Fibroblast of gingiva (primary cell): ENCODE measurements around the gene TOM1L1.

Experiments used
- DNase-seq: peaks from one replicate; pipeline ENCODE4 v3.0.0-alpha.2; 2011; ENCODE audit warnings: low read depth

The TOM1L1 gene

GRCh38 chr17:54898576-54898975, 2.1 kb upstream of the TOM1L1 start:
- no peak for DNase-seq

DNA sequence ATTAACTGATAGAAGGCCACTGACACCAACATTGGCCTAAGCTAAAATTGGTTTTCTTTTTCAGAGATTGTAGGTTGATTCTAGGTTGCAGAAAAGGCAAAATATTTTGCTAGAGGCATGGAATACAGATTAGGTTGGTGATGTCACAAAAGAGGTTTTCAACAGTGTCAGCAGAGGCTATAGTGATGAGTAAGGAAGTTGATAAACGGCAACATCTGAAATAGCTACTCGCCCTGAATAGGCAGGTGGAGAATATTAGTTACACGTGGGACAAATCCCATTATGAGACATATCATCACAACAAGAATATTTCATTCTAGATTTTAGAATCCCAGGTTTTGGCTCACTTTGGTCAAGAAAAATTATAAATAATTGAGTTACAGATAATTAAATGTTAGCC, 1.5 kb upstream of the TOM1L1 start:
- DNase-seq: no peak

DNA sequence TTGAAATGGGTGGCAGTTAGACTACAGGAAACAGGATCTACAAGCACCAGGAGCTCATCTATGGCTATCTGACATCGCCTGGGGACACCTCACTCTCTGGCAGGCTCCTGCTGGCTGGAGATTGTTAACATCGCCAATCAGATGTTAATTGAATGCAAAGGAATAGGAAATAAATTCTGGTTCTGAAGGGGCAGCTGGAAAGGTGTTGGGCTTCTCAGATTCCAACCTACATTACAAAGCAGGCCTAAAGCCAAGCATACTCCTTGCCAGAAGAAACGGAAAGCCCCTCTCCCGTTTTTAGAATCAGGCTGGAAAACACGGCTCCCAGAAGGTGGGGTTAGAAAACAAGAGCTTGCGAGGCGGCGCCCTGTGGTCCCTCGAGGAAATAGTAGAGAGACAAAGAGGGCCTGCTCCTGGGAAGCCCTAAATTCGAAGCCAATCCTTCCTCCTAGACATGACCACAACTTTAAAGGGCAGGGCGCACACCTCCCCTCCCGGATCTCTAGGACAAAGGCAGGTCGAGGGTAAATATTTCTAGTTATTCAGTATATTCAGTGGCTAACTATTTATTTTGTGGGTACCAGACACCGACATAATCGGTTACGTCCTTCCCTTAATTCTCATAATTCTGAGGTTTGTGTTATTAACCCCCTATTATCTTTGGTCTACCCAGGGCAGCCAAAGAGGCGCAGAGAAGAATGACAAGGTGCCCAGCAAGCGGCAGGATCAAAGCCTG, 763 bp upstream of the TOM1L1 start:
- DNase-seq: no peak

DNA sequence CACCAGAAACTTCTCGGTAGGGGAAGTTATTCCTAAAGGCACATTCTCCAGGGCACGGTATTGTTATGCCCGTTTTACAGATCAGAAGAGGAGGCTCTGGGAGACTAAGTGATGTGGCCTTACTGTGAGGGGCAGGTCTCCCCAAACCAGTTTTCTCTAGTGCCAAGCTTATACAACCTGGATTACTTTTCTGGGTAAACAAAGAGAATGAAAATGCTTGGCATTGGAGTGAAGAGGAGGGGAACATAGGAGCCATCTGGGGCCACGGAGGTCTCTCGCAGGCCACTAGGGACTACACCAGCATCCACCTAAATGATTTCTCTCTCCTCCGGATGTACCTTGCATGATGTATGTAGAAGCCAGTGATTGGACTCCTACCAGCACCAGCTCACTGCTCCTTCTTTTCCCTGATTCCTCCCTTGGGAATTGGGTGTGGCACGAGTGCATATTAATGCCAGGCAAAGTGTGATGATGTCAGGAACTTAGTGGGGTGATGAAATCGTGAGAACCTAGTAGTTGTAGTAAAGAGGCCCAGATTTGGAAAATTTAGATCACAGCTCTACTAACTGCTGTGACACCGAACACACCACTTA, 674 bp downstream of the TOM1L1 start:
- DNase-seq: peak; percentile 79

- DNase-seq: no peak
Observed at GRCh38 chr17:54902017-54902416, 1.4 kb downstream of the TOM1L1 start.

DNA sequence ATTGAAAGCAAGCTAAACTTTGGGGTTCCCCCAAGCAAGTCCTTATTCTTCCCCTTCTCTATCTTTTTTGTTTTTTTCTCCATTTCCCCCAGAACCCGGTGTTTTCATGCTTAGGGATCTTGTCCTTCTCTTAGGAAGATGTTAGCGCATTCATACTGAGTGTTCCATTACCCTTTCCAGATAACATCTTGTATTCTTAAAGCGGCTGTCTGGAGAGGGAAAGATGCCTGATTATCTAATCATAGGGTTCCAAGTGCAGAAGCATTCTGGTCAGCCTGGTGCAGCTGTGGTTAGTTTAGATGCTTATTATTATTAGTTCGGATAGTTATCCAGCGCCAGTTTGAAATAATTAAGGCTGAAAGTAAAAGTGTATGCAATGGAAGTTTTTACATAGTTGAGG, 2.0 kb downstream of the TOM1L1 start:
- no peak for DNase-seq

GRCh38 chr17:54903375-54903774, 2.7 kb downstream of the TOM1L1 start:
- peak; percentile 43 for DNase-seq

DNA sequence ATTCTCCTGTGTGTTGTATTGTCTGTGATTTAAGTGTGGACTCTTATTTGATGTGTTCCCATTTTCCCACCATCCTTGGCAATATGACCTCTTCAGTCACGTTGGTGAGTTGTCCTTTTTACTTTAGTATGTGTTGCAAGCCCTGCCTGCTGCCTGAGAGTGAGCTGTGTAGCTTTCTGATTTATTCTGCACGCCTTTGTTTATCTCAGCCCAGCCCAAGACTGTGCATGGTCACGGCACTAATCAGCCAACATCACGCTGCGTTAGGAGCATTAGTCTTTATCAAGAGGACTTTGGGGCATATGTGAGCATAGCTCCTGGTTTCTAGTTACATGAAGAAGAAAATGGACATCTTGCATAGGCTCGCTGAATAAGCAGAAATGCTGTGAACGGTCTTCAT, 6.0 kb downstream of the TOM1L1 start:
- DNase-seq: no peak

GRCh38 chr17:54907376-54907775, 6.7 kb downstream of the TOM1L1 start:
- DNase-seq: no peak

- no peak for DNase-seq
Observed at GRCh38 chr17:54909766-54910165, 9.1 kb downstream of the TOM1L1 start.

DNA sequence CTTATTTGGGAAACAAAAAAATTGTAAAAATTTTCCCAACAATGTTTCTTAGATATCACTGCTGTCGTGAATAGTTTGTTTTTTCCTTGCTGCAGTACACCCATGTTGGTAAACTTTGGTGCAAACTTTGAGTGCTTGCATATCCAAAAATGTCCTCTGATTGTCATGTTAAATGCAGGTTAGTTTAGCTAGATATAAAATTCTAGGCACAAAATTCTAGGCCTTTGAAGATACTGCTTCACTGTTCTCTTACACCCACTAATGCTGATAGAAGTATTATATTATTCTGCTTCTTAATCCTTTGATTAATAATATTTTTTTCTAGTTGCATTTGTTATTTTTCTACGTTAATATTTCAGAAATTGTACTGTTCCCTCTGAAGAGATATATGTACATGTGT, 16.1 kb downstream of the TOM1L1 start:
- no peak for DNase-seq

GRCh38 chr17:54919425-54919824, 18.8 kb downstream of the TOM1L1 start:
- DNase-seq: no peak

DNA sequence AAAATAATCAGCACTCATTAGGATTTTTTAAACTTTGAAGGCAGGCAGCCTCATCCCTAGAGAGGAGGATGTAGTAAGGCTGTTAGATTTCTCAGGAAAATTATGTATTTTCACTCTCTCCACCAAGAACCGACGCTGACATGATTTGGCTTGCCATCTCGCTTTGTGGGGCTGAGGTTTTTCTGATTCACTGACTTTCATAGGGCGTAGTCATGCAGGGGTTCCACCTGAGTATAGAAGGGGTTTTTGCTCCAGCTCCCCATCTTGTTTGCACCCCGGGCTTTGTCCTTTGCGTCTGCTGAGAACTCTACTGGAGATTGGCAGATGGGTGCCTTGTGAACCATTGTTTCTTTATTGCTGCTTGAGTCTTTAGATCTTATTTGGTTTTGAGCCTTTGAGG, 20.2 kb downstream of the TOM1L1 start:
- no peak for DNase-seq

DNA sequence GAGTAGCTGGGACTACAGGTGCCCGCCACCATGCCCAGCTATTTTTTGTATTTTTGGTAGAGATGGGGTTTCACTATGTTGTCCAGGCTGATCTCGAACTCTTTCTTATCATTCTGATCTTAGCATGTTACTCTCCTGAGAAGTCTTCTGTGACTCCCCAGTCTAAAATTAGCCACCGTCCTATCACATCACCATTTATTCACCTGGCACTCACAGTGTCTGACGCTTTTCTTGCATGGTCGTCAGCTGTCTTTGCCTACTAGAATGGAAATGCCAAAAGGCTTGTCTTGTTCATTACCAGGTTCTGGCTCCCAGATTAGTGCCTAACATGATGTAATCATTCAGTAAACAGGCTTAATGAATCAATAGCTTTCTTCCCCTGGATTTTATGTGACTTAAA, 23.8 kb downstream of the TOM1L1 start:
- DNase-seq: no peak

DNA sequence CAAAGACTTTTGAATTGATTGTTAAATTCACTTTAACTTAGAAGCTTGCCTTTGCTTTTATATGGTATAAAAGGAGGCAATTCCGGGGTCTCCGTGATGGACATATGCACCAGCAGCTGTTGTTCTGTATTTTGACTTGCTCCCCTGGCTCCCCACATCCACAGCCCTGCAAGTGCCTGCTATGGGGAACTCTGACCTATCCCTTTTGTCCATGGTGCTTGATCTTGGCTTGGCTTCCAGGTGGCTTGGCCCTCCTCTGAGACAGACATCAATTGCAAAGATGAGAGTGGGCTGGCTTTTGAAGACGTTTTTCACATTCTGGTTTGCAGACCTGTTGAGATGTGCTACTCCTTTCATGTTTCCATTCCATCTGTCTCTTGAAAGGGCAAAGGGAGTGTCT, 26.9 kb downstream of the TOM1L1 start:
- no peak for DNase-seq

DNA sequence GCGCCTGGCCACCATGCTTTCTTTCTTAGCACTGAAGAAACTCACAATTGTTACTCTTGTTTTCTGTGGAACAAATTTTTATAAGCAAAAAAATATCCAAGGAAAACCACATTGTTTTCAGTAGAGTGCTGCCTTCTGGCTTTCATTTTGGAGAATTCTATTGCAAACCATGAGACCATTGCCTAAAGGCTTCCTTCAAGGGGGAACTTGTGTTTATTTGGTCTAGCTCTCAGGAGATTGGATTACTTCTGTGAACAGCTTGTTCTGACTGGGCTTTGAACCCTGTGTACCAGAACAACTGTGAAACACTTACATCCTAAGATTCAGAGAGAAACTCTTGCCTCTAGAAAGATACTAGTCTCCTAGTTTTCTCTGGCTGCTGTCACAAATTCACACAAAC, 32.1 kb downstream of the TOM1L1 start:
- DNase-seq: peak; percentile 90

GRCh38 chr17:54933921-54934320, 33.3 kb downstream of the TOM1L1 start:
- DNase-seq: no peak

DNA sequence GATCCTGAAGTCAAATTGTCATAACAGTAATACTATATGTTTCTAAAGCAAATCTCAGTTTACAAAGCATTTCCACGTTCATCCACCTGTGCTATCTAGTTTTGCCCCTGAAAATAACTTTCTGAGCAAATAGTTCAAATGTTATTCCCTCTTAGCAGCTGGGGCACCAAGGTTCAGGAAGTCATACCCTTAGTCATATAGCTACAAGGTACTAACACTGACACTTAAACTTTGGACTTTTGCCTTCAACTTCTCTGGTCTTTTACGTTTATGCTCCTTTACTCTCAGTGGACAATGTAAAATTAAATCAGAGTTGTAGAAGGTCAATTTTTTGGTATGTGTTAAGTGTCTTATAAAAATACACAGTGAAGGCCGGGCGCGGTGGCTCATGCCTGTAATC, 34.8 kb downstream of the TOM1L1 start:
- no peak for DNase-seq

- no peak for DNase-seq
Observed at GRCh38 chr17:54937018-54937417, 36.4 kb downstream of the TOM1L1 start.

- no peak for DNase-seq
Observed at GRCh38 chr17:54937426-54937825, 36.8 kb downstream of the TOM1L1 start.

DNA sequence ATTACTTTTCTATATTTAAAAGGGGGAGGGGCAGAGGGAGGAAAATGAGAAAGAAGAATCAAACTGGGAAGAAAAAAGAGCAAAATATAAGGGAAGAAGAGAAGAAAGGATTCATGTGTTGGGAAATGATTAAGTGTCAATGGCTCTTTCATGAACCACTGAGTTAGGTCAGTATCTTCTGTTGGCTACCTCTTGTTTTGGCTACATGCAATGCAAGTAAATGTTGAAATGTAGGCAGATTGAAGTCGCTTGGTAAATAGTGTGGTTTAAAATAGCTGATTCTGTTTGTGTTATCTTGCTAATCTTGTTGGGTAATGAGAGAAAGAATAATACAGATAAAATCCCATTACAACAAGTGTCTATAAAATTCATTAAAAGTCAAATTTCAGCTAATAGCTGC, 40.6 kb downstream of the TOM1L1 start:
- no peak for DNase-seq

DNA sequence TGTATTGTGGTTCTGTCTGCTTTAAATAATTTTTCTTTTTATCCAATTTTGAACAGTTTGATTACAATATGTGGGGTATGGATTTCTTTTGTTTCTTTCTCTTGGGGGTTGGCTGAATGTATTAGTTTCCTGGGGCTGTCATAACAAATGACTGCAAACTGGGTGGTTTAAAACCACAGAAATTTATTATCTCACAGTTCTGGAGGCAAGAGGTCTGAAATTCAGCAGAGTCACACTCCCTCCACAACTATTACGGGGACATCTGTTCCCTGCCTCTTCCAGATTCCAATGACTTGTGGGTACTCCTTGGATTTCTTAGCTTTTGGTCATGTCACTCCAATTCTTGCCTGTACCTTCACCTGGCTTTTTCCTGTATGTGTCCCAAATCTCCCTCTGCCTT, 44.1 kb downstream of the TOM1L1 start:
- peak; percentile 33 for DNase-seq

DNA sequence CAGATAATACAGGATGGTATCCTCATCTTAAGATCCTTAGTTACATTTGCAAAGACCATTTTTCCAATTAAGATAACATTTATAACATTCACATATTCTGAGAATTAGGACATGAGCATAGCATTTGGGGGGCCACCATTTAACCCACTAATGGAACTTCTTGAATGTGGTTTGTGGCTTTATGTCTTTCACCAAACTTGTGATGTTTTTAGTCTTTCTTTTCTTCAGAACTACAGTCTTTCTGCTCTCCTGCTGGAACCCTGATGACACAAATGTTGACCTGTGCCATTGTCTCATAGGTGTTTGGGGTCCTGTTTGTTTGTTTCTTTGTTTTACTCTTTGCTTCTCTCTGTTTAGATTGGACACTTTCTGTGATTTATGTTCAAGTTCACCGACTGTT, 44.6 kb downstream of the TOM1L1 start:
- no peak for DNase-seq

- DNase-seq: peak; percentile 30
Observed at GRCh38 chr17:54945671-54946070, 45.0 kb downstream of the TOM1L1 start.
